Stimulated activated CD4-positive, alpha-beta T cell treated with anti-CD3 and anti-CD28 coated beads, Interleukin-12 subunit alpha, Interleukin-12 subunit beta, amount 100 ng/mL, for 24 hours (primary cell): ENCODE measurements around the gene TMEM185B.
"Not testable (repeated sequence)": the region's sequence is repeated elsewhere in the genome, so short reads cannot be mapped to it uniquely, and the experiment has no call there.

ENCODE experiments used
- DNase-seq, 2 experiments: peaks; one replicate each; pipeline ENCODE4 v3.0.0-alpha.2; 2020; ENCODE audit warnings: low read depth in 2 of 2

Gene TMEM185B

DNA sequence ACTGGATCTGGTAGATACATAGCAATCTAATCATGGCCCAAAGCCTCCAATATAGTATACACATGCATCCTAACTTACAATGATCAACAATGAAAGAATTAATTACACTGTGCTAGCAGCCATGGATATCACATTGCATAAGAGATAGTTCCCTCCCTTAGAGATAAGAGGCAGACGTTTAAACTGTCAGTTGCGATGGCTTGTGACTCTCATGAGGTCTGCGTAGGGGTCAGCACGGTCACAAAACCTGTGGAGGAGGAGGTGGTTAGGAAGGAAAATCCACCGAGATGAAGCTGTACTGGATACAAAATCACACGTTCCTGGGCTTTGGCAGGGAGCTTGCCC, 28.7 kb upstream of the TMEM185B start:
- DNase-seq, result no peak

GRCh38 chr2:120251078-120251477, 27.9 kb upstream of the TMEM185B start:
- no peak for DNase-seq

DNA sequence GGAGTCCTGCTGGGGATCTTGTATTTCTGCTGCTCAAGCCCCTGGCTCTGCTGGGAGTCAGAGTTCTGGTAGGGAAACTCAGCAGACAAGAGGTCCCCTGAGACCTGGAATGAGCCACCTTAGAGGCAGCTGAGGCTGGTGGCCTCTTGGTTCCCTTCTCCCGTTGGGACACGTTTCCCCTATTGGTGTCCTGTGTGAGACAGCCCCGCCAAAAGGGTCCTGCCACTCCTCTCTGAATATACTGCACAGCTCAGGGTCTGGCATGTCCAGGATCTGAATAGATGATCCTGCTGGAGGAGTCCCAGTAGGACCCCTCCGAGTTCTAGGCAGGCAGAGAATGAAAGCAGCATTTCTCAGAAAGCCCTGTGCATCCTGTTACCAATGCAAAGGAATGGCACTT, 27.4 kb upstream of the TMEM185B start:
- DNase-seq, result no peak

- DNase-seq, result no peak
Observed at GRCh38 chr2:120247851-120248250, 24.7 kb upstream of the TMEM185B start.

DNA sequence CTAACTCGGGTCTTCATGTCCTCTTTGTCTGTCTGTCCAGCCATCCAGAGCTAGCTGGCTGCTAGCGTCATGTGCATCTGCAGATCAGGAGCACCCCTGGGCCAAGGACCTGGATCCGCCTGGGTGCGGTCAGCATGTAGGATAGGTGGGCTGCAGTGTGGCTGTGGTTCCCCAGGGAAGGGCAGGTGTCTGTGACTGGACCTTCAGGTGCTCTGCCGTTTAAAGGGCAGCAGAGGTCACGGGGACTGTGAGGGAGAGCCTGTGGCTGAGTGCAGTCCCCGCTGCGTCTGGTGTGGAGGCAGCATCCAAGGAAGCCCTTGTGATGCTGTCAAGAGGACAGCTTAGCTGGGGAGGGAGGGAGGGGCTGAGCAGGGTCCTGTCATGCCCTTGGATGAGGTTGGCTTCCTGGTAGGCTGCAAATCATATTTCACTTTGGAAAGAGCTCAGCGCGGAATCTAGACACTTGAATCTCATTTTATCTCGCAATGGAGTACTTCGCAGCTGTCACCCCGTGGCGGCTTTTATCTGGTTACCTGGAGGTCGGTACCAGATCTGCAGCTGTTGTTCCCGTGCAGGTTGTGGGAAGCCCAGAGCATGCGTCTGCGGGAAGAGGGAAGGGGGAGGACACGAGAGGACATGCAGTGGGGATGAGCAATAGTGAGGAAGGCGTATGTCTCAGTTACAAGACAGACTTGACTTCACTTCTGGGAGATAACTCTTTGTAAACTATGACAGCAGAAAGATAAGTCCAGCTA, 23.5 kb upstream of the TMEM185B start:
- no peak for DNase-seq

GRCh38 chr2:120245520-120246332, 22.5 kb upstream of the TMEM185B start:
- no peak for DNase-seq

- DNase-seq, result no peak
Observed at GRCh38 chr2:120244656-120245519, 21.7 kb upstream of the TMEM185B start.

DNA sequence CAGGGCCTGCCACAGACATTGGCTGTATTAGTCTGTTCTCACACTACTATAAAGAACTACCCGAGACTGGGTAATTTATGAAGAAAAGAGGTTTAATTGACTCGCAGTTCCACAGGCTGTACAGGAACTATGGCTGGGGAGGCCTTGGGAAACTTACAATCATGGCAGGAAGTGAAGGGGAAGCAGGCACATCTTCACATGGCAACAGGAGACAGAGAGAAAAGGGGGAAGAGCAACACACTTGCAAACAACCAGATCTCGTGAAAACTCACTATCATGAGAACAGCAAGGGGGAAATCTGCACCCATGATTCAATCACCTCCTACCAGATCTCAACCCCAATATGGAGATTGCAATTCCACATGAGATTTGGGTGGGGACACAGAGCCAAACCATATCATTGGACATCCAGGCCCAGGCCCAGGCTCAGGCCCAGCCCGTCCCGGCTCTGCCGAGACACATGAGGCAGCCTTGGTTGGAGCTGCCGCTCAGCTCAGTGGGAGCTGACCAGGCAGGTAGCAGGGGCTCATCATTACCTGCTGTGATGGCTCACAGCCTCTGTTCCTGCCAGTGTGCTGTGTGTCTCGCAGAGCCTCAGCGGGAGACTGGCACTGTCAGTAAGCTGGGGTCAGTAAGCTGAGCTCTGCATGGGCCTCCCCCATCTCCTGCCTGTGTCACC, 20.8 kb upstream of the TMEM185B start:
- no peak for DNase-seq

- no peak for DNase-seq
Observed at GRCh38 chr2:120243211-120243610, 20.0 kb upstream of the TMEM185B start.

GRCh38 chr2:120241684-120242083, 18.5 kb upstream of the TMEM185B start:
- no peak for DNase-seq

- no peak for DNase-seq
Observed at GRCh38 chr2:120240901-120241429, 17.8 kb upstream of the TMEM185B start.

DNA sequence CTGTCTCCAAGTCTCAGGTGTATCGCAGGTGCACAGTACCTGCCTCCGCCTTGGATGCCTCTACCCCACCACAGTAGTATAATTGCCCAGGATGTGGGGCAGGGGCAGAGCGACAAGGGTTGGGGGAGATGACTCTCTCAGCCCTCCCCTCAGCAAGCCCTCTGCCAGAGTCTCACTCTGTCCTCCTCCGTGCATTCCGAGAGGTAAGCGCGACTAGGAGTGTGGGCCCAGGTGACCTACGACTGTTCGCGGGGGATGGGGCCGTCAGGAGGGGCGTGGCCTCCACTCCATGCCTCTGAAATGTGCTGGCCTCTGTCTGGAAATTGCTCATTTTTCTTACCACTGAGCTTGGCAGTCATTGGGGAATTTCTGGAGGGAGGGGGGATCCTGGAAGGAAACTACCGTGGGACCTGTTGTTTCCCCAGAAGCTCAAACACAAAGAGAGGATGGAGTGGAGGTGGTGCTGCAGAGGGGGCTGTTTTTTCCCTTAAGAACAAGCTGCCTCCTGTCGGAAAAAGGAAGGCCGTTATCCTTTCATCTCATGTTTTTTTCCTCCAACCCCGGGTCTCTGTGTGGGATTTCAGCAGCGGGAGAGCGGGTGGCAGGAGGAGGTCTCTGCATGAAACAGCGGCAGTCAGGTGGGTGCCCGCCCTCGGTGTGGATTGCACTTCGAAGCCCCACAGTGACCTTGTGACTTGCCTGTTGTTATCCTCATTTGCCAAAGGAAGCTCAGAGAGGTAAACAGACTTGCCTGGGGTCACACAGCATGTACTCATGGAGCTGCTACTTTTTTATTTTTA, 16.5 kb upstream of the TMEM185B start:
- DNase-seq, result no peak

DNA sequence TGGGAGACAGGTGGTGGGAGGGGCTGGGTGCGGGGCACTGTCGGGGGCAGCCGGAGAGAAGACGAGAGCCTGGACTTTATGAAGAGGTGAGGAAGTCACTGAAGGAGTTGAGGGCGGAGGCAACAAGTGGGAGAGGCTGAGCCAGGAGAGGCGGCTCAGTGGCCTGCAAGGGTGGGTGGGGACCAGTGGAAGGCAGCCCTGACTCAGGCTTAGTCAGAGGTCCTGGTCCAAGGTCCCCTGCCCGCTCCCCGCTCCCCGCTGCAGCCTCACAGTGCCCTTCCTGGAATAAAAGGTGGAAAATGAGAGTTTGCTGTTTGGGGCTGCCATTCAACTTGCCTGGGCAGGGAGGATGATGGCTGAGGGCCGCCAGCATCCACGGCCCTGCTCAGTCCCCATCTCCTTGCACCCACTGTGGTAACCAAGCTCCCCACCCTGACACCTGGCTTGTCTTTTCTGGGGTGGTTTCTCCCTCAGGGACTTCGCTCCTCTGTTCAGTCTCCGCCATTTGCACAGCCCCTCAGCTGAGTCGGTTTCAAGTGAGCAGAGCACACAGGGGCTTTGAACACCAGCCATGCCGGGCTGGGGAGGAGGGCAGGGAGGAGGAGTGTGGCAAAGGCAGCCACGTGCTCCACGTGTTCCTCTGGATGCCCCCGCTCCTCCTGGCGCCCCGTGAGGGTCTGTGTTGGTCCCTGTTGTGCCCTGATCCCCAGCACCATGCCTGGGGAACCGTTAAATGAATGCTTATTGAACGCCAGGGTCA, 15.7 kb upstream of the TMEM185B start:
- no peak for DNase-seq

GRCh38 chr2:120237491-120237902, 14.3 kb upstream of the TMEM185B start:
- DNase-seq, result no peak

DNA sequence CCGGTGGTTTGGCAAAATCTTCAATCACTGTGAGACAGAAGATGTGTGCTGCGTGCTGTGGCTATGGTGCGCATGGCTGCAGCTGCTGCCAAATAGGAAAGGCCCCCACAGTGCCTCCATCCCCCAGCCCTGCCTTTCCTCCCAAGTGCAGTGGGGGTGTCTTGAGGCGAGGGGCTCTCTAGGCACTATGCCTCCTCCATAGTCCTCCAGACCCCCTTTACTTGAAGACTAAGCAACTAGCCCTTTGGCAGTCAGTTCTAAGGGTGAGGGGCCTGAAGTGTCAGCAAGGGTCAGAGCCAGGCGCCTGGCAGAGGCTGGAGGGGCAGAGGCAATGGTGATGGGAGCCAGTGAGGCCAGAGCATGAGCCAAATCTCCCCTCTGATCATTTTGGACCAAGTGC, 13.6 kb upstream of the TMEM185B start:
- no peak for DNase-seq

DNA sequence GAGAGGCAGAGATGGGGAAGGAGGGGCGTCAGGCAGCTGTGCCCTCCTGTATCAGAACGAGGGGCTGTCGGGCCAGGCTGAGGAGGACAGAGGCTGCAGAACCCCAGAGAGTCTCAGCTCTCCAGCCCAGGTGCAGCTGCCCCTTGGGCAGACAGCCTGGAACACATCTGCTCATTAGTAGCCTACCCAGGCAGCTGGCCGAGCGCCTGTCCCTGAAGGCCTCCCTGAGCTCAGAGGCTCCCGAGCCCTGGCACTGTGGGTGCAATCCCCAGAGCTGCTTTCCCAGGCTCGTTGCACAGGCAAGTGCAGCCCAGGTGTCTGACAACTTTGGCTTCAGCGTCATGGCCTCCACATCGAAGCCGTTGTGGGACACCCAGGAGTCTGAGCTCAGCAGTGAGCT, 13.1 kb upstream of the TMEM185B start:
- DNase-seq, result no peak

GRCh38 chr2:120235681-120236080, 12.5 kb upstream of the TMEM185B start:
- DNase-seq, result no peak

- DNase-seq, result not testable (repeated sequence)
Observed at GRCh38 chr2:120235158-120235557, 12.0 kb upstream of the TMEM185B start.

DNA sequence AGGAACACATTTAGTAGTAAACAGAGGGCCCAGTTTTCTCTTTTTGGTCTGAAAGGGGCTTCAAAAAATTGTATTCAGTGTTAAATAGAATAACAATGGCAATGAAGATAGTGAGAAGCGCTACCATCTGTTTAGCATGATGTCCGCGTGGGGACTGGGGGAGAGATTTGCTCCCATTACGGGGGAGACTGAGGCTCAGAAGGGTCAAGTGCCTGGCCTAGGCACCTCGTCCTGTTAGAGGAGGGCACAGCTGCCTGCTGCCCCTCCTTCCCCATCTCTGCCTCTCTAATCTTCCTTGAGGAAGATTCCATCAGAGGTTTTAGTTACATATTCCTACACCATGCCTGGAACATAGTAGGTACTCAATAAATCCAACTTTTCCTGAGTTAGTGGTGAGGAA, 10.1 kb upstream of the TMEM185B start:
- no peak for DNase-seq
